WTC11 (cell line): ENCODE results near the gene GABRB1.

Source experiments
- NR1H2 ChIP-seq: sonication (generic); formaldehyde crosslinking; IDR thresholded peaks from 2 replicates; pipeline ENCODE4 v1.9.0; 2021; ENCODE audit warnings: mild to moderate bottlenecking, moderate library complexity, missing genetic modification reagents
- TF ChIP-seq, protein P1 (sequence below): fragments of 200-600 bp; IDR thresholded peaks from 2 replicates; pipeline ENCODE4 v1.8.0; 2022; ENCODE audit warnings: antibody characterized with exemption

DNA sequence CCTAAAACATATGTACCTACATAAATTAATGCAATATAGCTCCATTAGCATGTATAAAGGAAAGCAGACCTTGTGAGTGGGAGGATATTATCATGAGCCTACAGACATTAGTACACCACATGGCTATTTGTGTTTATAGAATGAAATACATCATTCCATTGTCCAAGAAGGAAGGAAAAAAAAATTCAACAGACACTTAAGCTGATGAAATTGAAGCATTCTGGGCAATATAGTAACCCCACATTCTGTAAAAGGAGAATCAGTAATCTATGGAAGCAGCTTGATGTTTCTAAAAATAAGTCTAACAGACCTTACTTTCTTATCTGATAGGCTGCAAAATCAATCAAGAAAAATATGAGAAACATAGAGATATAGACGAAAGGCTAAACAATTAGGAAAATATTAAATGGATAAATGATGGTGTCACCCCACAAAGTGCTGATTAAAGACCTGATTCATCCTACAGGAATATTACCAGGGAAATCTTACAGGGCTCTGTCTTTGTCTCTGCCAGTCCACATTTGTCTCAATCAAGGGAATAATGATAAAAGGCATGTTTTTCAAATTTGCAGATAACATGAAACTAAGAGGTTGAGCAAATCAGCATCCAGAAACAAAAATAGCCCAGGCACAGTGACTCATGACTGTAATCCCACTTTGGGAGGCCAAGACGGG lies 355.3 kb downstream of the GABRB1 start:
- TF ChIP-seq, protein P1, sequence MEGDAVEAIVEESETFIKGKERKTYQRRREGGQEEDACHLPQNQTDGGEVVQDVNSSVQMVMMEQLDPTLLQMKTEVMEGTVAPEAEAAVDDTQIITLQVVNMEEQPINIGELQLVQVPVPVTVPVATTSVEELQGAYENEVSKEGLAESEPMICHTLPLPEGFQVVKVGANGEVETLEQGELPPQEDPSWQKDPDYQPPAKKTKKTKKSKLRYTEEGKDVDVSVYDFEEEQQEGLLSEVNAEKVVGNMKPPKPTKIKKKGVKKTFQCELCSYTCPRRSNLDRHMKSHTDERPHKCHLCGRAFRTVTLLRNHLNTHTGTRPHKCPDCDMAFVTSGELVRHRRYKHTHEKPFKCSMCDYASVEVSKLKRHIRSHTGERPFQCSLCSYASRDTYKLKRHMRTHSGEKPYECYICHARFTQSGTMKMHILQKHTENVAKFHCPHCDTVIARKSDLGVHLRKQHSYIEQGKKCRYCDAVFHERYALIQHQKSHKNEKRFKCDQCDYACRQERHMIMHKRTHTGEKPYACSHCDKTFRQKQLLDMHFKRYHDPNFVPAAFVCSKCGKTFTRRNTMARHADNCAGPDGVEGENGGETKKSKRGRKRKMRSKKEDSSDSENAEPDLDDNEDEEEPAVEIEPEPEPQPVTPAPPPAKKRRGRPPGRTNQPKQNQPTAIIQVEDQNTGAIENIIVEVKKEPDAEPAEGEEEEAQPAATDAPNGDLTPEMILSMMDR, result no peak
- no peak for TF ChIP-seq NR1H2 (CRISPR knock-in tag)
